HG02943 (cell line): Measurements from ENCODE around the gene IL36A.

Experiments used
- ATAC-seq: cut with Tn5 transposase; IDR thresholded peaks from one replicate; pipeline ENCODE4 v1.9.1; 2021; ENCODE audit warnings: mild to moderate bottlenecking, low read depth, moderate library complexity; ENCODE audit not compliant: unreplicated experiment

Gene IL36A

GRCh38 chr2:113000436-113000835, 4.8 kb upstream of the IL36A start:
- no peak for ATAC-seq

GRCh38 chr2:113002677-113003076, 2.6 kb upstream of the IL36A start:
- no peak for ATAC-seq

DNA sequence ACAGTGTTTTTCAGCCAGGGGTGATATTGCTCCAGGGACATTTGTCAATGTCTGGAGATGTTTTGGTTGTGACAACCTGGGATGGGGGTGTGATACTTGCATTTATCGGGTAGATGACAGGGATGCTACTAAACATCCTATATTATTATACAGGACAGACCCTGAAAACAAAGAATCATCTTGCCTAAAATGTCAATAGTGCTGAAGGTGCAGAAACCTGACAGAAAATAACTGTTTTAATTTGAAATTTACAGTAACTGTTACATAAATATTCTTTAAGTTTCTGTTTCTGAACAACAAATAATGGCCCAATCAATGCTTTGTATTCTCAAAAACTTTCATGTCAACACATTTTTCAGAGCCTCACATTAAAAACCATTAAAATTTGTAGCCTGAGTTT, 2.0 kb downstream of the IL36A start:
- ATAC-seq: no peak

DNA sequence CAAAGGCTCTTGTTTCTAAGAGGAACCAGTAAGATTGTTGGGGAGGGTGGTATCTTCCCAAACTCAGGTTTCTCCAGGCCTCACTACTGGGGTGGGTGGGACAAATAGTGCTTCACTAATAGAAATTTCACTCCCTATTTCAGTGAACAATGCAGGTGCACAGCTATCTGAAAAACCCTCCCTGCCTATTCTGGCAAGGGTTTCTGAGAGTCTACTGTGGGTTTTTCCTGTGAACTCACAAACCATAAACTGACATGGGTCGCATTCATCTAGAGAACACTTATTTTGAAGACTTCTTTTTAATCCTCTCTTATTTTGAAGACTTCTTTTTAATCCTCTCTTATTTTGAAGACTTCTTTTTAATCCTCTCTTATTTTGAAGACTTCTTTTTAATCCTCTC, 4.4 kb downstream of the IL36A start:
- no peak for ATAC-seq

GRCh38 chr2:113010088-113010487, 4.8 kb downstream of the IL36A start:
- ATAC-seq: no peak

- ATAC-seq: no peak
These were observed 5.8 kb downstream of the IL36A start for GRCh38 chr2:113011108-113011507.

DNA sequence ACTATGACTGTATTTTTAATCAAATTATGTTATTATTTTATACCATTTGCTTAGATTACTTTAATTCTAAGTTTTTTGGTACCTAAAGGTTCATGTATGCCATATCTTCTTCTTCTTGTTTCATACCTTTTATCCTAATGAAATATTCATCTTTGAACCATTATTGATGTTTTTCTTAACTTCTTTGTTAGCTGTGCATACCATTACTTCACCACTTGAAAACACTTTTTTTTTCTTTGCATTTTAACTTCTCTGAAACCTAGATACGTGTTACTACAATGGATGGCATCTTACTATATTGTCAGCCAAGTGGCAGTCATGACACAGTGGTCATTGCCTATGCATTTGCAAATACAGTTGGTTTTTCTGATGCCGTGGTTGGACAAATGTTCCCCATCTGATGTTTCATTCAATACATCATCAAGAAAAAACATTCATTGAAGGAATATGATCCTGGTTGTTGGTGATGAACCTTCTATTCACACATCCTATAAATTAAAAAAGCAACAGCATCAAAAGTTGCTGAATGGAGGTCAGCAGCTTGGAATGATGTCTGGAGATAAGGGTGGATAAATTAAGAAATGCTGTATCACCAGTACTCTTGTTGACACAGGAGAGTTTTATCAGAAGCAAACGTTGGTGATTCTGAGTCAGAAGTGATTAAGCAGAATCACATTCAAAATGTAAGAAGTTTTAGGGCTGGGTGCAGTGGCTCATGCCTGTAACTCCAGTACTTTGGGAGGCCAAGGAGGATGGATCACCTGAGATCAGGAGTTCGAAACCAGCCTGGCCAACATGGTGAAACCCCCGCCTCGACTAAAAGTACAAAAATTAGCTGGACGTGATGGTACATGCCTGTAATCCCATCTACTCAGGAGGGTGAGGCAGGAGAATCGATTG, 7.4 kb downstream of the IL36A start:
- no peak for ATAC-seq

DNA sequence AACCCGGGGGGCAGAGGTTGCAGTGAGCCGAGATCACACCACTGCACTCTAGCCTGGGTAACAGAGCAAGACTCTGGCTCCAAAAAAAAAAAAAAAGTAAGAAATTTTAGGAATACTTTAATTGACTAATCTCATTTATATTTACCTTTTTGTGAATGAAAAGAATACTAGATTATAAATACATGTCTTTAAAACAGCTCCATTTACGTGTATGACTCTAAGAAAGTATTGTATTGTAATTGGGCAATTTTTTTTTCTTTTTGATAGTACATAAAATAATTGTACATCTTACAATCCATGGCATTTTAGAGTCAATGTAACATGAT, 8.0 kb downstream of the IL36A start:
- no peak for ATAC-seq

DNA sequence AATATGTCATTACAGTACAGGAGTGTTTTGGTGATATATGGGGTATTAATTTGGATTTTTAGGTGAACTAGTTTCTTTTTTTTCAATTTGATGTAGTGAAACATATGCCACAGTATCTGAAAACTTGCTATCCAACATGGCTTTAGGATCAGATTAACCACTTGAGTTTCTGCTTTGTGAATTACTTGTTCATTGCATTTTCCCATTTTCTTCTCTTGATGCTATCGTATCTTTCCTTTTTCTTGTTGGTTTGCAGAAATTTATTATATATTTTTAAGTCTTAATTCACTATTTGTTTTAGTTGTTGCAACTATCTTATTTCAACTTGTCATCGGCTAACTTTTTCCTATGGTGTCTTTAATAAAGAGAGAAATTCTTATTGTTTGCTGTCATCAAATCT, 8.8 kb downstream of the IL36A start:
- ATAC-seq: no peak

- no peak for ATAC-seq
These were observed 9.8 kb downstream of the IL36A start for GRCh38 chr2:113015042-113015441.

- no peak for ATAC-seq
These were observed 10.4 kb downstream of the IL36A start for GRCh38 chr2:113015655-113016054.

DNA sequence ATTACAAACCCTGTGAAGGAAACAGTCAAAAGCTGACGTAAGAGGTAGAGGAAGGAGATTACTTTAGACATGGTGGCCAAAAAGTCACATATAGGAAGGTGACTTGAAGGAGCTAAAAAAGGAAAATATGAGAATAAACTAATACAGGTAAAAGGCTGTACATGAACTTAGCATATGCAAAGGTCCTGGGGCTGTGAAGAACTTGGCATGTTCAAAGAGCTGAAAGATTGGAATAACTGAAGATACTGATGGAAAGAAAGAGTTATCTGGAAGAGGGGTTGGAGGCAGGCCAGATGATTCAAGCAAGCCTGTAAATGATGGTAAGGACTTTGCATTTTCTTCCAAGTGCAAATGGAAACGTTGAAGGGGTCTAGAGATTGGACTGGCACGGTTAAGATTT, 13.2 kb downstream of the IL36A start:
- no peak for ATAC-seq

GRCh38 chr2:113021312-113021711, 16.1 kb downstream of the IL36A start:
- ATAC-seq: no peak

GRCh38 chr2:113024764-113025163, 19.5 kb downstream of the IL36A start:
- ATAC-seq: no peak

DNA sequence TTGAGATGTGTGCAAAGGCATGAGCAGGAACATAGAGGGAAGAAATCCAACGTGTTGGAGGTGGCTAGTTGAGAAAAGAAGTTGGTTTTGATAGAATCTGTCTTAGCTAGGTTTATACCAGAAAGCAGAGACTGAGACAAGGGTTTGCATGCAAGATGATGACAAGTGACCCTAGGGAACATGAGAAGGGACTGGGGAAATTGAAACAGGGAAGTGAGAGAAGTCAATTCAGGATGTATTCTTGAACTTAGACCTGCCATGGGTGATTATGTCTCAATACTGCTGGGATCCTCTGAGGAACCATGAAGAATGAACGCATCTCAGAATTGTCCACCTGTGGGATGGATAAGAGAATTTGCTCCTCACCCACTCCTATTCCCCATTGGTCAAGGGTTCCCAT, 20.5 kb downstream of the IL36A start:
- no peak for ATAC-seq

- no peak for ATAC-seq
These were observed 22.4 kb downstream of the IL36A start for GRCh38 chr2:113027691-113028090.

- no peak for ATAC-seq
These were observed 22.9 kb downstream of the IL36A start for GRCh38 chr2:113028112-113028511.

DNA sequence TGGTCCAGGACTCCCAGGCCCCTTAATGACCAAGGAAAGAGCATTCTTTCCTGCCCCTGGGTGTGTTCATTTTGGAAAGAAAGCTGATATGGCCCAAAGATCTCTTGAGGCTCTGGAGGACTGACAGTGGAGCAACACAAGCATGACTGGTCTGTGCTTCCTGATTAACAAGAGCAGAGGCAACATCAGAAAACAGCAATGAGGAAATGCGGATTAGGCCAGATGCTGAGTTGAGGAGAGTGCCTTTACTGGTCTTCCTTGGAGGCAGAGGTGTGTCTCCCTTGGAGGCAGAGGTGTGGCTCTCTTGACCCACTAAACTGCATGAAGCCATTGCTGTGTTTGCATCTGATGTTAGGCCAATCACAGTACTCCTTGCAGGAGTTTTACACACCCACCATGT, 27.5 kb downstream of the IL36A start:
- no peak for ATAC-seq

DNA sequence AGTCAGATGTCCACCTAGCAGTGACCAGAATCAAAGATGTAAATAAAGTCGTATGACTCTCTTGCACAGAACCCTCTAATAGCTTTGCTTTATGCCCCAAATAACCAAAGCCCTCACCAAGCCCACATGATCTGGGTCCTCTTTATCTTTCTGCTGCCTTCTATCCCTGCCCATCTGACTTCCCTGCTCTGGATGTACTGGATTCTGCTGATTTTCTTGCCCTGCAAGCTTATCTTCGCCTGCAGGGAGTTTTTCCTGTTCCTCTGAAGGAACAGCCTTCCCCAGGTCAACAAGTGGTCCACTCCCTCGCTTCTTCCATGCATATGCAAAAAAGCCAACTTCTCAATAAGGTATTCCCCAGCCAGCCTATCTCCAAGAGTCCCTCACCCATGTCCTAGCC, 28.8 kb downstream of the IL36A start:
- ATAC-seq: no peak

- no peak for ATAC-seq
These were observed 31.5 kb downstream of the IL36A start for GRCh38 chr2:113036763-113037162.

DNA sequence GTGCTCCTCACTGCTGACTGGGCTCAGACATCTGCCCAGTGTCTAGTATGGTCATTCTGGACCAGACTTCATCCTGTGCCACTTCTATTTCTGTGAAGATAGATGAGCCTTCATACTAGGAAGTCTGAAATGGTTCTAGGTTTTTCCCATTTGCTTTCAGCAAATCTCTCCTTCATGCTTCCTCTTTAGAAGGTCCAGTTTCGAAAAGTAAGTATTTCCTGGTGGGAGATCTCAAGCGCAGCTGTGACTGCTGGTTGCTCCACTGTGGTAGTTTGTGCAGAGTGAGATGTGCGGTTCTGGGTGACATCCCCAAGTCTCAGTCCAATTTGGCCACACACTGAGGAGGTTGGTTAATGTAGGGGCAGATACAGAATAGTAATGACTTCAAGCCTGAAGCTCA, 33.0 kb downstream of the IL36A start:
- ATAC-seq: no peak

DNA sequence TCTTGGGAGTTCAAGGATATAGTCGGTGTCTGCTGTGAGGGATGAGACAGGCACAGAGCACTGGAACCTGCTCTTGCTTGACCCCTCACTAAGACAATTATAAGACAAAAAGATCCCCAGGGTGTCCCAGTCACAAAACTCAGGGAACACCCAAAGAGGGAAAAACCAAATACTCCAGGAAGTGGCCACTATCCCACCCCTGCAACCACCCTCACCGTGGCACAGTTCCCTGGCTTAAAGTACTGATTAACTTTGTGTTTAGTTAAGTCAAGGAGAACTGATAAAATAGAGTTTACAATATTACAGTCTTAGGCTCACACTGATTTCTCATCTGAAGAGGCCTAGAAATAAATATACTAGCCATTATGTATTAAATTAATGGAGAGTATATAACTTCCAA, 33.9 kb downstream of the IL36A start:
- ATAC-seq: no peak

- ATAC-seq: no peak
These were observed 34.5 kb downstream of the IL36A start for GRCh38 chr2:113039719-113040118.
